A549 (cell line): ENCODE measurements around the gene DIS3L2. TPM values are rescaled to one million over a fixed set of nuclear protein-coding genes. Genes with fewer than 3 reads are reported as not detected.
A peak's percentile ranks its signal among the peaks of the same experiment; 100 is the strongest.

Source experiments
- ATAC-seq, 2 experiments: fragments of 200-7000 bp in 1 of 2; fragments of >200 bp in 1 of 2; cut with Nextera tagmentation in 1 of 2; cut with Tn5 transposase in 1 of 2; 3 replicates each; pipeline versions ENCODE4 v1.8.0 to v1.9.1; 2018 to 2020; ENCODE audit warnings: mild to moderate bottlenecking in 1 of 2, moderate library complexity in 1 of 2
- CTCF ChIA-PET: fragments of 300-600 bp; sonication (Branson Sonifier 250); formaldehyde crosslinking; extraction: SDS; loops from one replicate; lab custom pipeline; 2021; ENCODE audit warnings: antibody characterized with exemption, inconsistent platforms; lab: Yijun Ruan, JAX
- POLR2A ChIA-PET: fragments of 350-600 bp; formaldehyde crosslinking; extraction: SDS; loops from one replicate; lab custom pipeline; 2021; ENCODE audit warnings: antibody characterized with exemption, inconsistent platforms; lab: Yijun Ruan, JAX
- DNase-seq, 2 experiments: peaks; one replicate each; pipeline versions ENCODE4 v3.0.0 to v3.0.0-alpha.2; 2011 to 2016; ENCODE audit warnings: low read depth in 1 of 2, low spot score in 1 of 2
- FAIRE-seq: peaks from 2 replicates; lab custom pipeline; 2011; peaks lifted over from hg19 to GRCh38; lab: Jason Lieb, UNC
- H3K27ac ChIP-seq, 2 experiments: fragments of >200 bp; sonication (Bioruptor Twin); formaldehyde crosslinking; 3 replicates each; pipeline ENCODE4 v1.5.1; 2016 to 2017
- H3K4me1 ChIP-seq: fragments of >200 bp; sonication (Bioruptor Twin); formaldehyde crosslinking; 3 replicates; pipeline ENCODE4 v1.6.1; 2016
- H3K4me2 ChIP-seq: fragments of >200 bp; sonication (Bioruptor Twin); formaldehyde crosslinking; 3 replicates; pipeline ENCODE4 v1.6.1; 2016
- H3K4me3 ChIP-seq: fragments of >200 bp; sonication (Bioruptor Twin); formaldehyde crosslinking; 3 replicates; pipeline ENCODE4 v1.5.1; 2016
- H3K9me3 ChIP-seq: fragments of >200 bp; sonication (Bioruptor Twin); formaldehyde crosslinking; 3 replicates; pipeline ENCODE4 v1.6.1; 2016
- ATOH8 ChIP-seq: fragments of 250-450 bp; sonication (Bioruptor Pico); IDR thresholded peaks from 2 replicates; pipeline ENCODE4 v1.5.0; 2020; ENCODE audit warnings: low read depth, mild to moderate bottlenecking, moderate library complexity
- CBX2 ChIP-seq: fragments of 200-600 bp; sonication (generic); IDR thresholded peaks from 2 replicates; pipeline ENCODE4 v1.6.1; 2016; ENCODE audit warnings: low read depth, mild to moderate bottlenecking, borderline replicate concordance
- CTCF ChIP-seq: fragments of >200 bp; sonication (Bioruptor Twin); formaldehyde crosslinking; IDR thresholded peaks from 3 replicates; pipeline ENCODE4 v1.5.1; 2016
- ELK1 ChIP-seq: fragments of 150-350 bp; IDR thresholded peaks from 2 replicates; pipeline ENCODE4 v1.6.1; 2014; ENCODE audit warnings: low read depth, mild to moderate bottlenecking, low read length
- FOSL2 ChIP-seq, 2 experiments: fragments of 450-650 bp in 1 of 2; fragments of >200 bp in 1 of 2; sonication (Bioruptor Twin) in 1 of 2; formaldehyde crosslinking; IDR thresholded peaks; 2 replicates each; pipeline versions ENCODE4 v1.5.0 to v1.6.1; 2016 to 2020; ENCODE audit warnings: mild to moderate bottlenecking in 1 of 2, moderate library complexity in 1 of 2
- KDM1A ChIP-seq: fragments of 200-600 bp; sonication (generic); IDR thresholded peaks from 2 replicates; pipeline ENCODE4 v1.6.1; 2016; ENCODE audit warnings: low read depth, mild to moderate bottlenecking
- MAFK ChIP-seq: fragments of 450-650 bp; IDR thresholded peaks from 2 replicates; pipeline ENCODE4 v1.6.1; 2014; ENCODE audit not compliant: partially characterized antibody
- NPAS2 ChIP-seq: fragments of 250-450 bp; sonication (Bioruptor Pico); IDR thresholded peaks from 2 replicates; pipeline ENCODE4 v1.8.0; 2022; ENCODE audit warnings: mild to moderate bottlenecking, moderate library complexity, borderline replicate concordance
- RAD21 ChIP-seq, 2 experiments: fragments of >200 bp in 1 of 2; sonication (Bioruptor Twin) in 1 of 2; formaldehyde crosslinking in 1 of 2; IDR thresholded peaks in 1 of 2; conservative IDR thresholded peaks in 1 of 2; 2 replicates in 1 of 2; 3 replicates in 1 of 2; pipeline ENCODE4 v1.6.1; 2012 to 2018; ENCODE audit warnings: inconsistent platforms in 1 of 2
- SREBF2 ChIP-seq: fragments of 450-650 bp; IDR thresholded peaks from 2 replicates; pipeline ENCODE4 v1.6.1; 2014; ENCODE audit warnings: mild to moderate bottlenecking, moderate library complexity
- TP53 ChIP-seq: fragments of 250-450 bp; sonication (Bioruptor Pico); IDR thresholded peaks from 2 replicates; pipeline ENCODE4 v1.5.0; 2021; ENCODE audit warnings: mild to moderate bottlenecking, moderate library complexity
- ZC3H11A ChIP-seq: fragments of 450-650 bp; IDR thresholded peaks from 2 replicates; pipeline ENCODE4 v1.6.1; 2014; ENCODE audit warnings: antibody characterized with exemption, mild to moderate bottlenecking
- WGBS: methylation state at CpG from one replicate; pipeline ENCODE4 v1.1.6; 2017; ENCODE audit errors: missing lambda C conversion rate; 5-methylcytosine and 5-hydroxymethylcytosine counted together
- polyA plus RNA-seq, 4 experiments: library from polyadenylated mRNA; depleted of rRNA in 3 of 4; stranded (reverse); fragments of >200 nt; fragmentation: RNase III in 1 of 4; extraction: RNeasy Plus Mini Kit Qiagen cat#74134 plus additional on column Dnase treatment in 1 of 4; gene quantifications; 2 replicates in 3 of 4; 3 replicates in 1 of 4; pipeline ENCODE4 v1.2.3, GENCODE V29; 2011 to 2017

DIS3L2 gene
- polyA plus RNA-seq, 2 of the 4 experiments (the other 2 are of a cell fraction) = 14.9 to 15.4 TPM

GRCh38 chr2:232228971-232229894 lies 267.7 kb downstream of the DIS3L2 start:
- ChIA-PET POLR2A (no interaction called here), CTCF (interaction anchor here (0.6 to 1.9 kb wide), 3 partner anchors 85 to 96 kb away, joined by 3 to 5 read pairs (median 3); no protein-coding TSS in a partner anchor)
- TF ChIP-seq NPAS2 (CRISPR knock-in tag) (no peak), MAFK (peak; percentile 90), SREBF2 (no peak)
- Histone ChIP-seq H3K9me3 (no peaks in the 10 kb centered on the region), H3K4me2 (0 out of 3 replicates have a peak overlapping the region, but pooled peaks have one; percentile 3), H3K4me3 (no peak overlapping the region), H3K4me1 (no peaks in the 10 kb centered on the region), H3K27ac (no peak overlapping the region)
- DNase-seq (peak in 1 of 2 experiments; percentile 25), FAIRE-seq (no peak), ATAC-seq (peak in 1 of 2 experiments; percentile 75; a peak in 3 of 6 replicates)
- 76% methylated on average over 7 of the region's 7 CpGs for WGBS

GRCh38 chr2:232229911-232230310 lies 268.4 kb downstream of the DIS3L2 start:
- H3K27ac ChIP-seq = no peak overlapping the region
- no peak overlapping the region for H3K4me2 ChIP-seq
- no peaks in the 10 kb centered on the region for H3K9me3 ChIP-seq
- H3K4me1 ChIP-seq = peaks cover 4% of the 10 kb centered on the region; the same call in 2 of the 3 replicates
- DNase-seq (no peak), ATAC-seq (peak; percentile 23 to 32; a peak in 2 of 6 replicates), FAIRE-seq (no peak)
- 86% methylated on average over 3 of the region's 3 CpGs for WGBS
- H3K4me3 ChIP-seq = no peak overlapping the region
- CTCF ChIA-PET = interaction anchor here (1.2 to 2.0 kb wide), 3 partner anchors 11 to 96 kb away, joined by 3 to 7 read pairs (median 5); no protein-coding TSS in a partner anchor
- POLR2A ChIA-PET = no interaction called here
- no peak for TF ChIP-seq ELK1
- TF ChIP-seq TP53 (CRISPR knock-in tag) = no peak
- no peak for TF ChIP-seq ZC3H11A
- TF ChIP-seq KDM1A = no peak
- TF ChIP-seq ATOH8 (CRISPR knock-in tag) = no peak
- TF ChIP-seq FOSL2 (IDR thresholded peaks at IDR 0.05) = no peak
- TF ChIP-seq FOSL2 (CRISPR knock-in tag; IDR thresholded peaks at IDR 0.05) = no peak

- no peaks in the 10 kb centered on the region for H3K9me3 ChIP-seq
- H3K27ac ChIP-seq = no peak overlapping the region
- ATAC-seq (peak in 1 of 2 experiments; percentile 77; a peak in 3 of 6 replicates), FAIRE-seq (no peak), DNase-seq (peak in 1 of 2 experiments; percentile 45)
- H3K4me2 ChIP-seq = no peak overlapping the region
- CTCF ChIA-PET = interaction anchor here (1.2 to 2.0 kb wide), 3 partner anchors 10 to 95 kb away, joined by 3 to 7 read pairs (median 5); no protein-coding TSS in a partner anchor
- H3K4me3 ChIP-seq = no peak overlapping the region
- WGBS = 84% methylated on average over 3 of the region's 3 CpGs
- peak in 1 of 2 experiments; percentile 35; a peak in 2 of 5 replicates for TF ChIP-seq RAD21 (conservative IDR thresholded peaks at IDR 0.05 in 1 of 2, IDR thresholded peaks at IDR 0.05 in 1 of 2)
- TF ChIP-seq CTCF = no peak; the same call in 1 of the 3 replicates
- no peak for TF ChIP-seq CBX2
- POLR2A ChIA-PET = no interaction called here
- H3K4me1 ChIP-seq = peaks cover 10% of the 10 kb centered on the region
Observed at GRCh38 chr2:232230560-232230959, 269.0 kb downstream of the DIS3L2 start.
